Ascending aorta (tissue), 2 donors: ENCODE results near the gene CFTR. TPM values are rescaled to one million over a fixed set of nuclear protein-coding genes. Genes with fewer than 3 reads are reported as not detected.

ENCODE experiments used
- DNase-seq, 2 donors: peaks; one replicate each; pipeline ENCODE4 v3.0.0-alpha.2; 2019; ENCODE audit warnings: low spot score in 2 of 2
- H3K27ac ChIP-seq, 2 donors: fragments of 200-600 bp; sonication (generic); one replicate each; pipeline ENCODE4 v1.5.1; 2016 to 2017; ENCODE audit warnings: mild to moderate bottlenecking in 1 of 2
- H3K27me3 ChIP-seq: fragments of 200-600 bp; sonication (generic); one replicate; pipeline ENCODE4 v1.5.1; 2017
- H3K36me3 ChIP-seq, 2 donors: fragments of 200-600 bp; sonication (generic); one replicate each; pipeline ENCODE4 v1.5.1; 2016
- H3K4me1 ChIP-seq, 2 donors: fragments of 200-600 bp; sonication (generic); one replicate each; pipeline ENCODE4 v1.5.1; 2016 to 2017; ENCODE audit warnings: mild to moderate bottlenecking in 1 of 2
- H3K4me3 ChIP-seq, 2 donors: fragments of 200-600 bp; sonication (generic); one replicate each; pipeline ENCODE4 v1.5.1; 2016 to 2017; ENCODE audit warnings: mild to moderate bottlenecking in 1 of 2
- H3K9me3 ChIP-seq, 2 donors: fragments of 200-600 bp; sonication (generic); one replicate each; pipeline ENCODE4 v1.5.1; 2016
- intact Hi-C: fragments of 100-400 bp; cut with DNase I; formaldehyde crosslinking; loops from one replicate; pipeline ENCODE4 v1.15.1; 2023
- total RNA-seq: library from RNA; depleted of rRNA; stranded (reverse); fragments of >200 nt; gene quantifications from one replicate; pipeline ENCODE4 v1.1.0, GENCODE V29; 2016
- TF ChIP-seq, protein P1 (sequence below), 3 experiments: fragments of 200-600 bp in 2 of 3; fragments of 450-650 bp in 1 of 3; sonication (generic) in 2 of 3; IDR thresholded peaks; one replicate each; pipeline ENCODE4 v1.5.1; 2016 to 2019; ENCODE audit warnings: antibody characterized with exemption in 3 of 3, mild to moderate bottlenecking in 1 of 3, moderate library complexity in 1 of 3

Gene CFTR
- total RNA-seq, 1 donor from 2014 or later, result 0.21 TPM

DNA sequence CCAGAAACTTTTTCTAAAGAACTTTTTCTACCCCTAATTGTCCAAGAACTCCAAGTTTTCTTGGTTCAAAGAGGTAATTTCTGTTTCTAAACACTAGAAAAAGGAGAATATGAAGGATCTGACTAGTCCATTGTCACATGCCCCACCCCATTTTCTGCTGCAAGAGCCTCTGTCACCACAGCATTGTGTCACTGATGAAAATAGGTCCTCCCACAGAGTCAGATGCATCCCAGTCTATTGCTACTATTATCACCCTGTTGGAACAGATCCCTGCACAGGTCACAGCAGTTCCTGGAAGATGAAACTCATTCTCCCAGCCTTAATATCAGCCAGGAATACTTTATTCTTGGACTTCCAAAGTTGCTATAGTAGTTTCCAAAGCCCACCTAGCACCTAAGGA is 7.5 kb upstream of the CFTR start:
- intact Hi-C loops, result no loop called here
- no peaks in the 10 kb centered on the region for H3K27me3 ChIP-seq
- no peak overlapping the region for H3K27ac ChIP-seq
- H3K9me3 ChIP-seq, result no peaks in the 10 kb centered on the region
- H3K4me3 ChIP-seq, result no peak overlapping the region
- DNase-seq, result no peak
- no peaks in the 10 kb centered on the region for H3K4me1 ChIP-seq
- H3K36me3 ChIP-seq, result no peaks in the 10 kb centered on the region
- TF ChIP-seq, protein P1, sequence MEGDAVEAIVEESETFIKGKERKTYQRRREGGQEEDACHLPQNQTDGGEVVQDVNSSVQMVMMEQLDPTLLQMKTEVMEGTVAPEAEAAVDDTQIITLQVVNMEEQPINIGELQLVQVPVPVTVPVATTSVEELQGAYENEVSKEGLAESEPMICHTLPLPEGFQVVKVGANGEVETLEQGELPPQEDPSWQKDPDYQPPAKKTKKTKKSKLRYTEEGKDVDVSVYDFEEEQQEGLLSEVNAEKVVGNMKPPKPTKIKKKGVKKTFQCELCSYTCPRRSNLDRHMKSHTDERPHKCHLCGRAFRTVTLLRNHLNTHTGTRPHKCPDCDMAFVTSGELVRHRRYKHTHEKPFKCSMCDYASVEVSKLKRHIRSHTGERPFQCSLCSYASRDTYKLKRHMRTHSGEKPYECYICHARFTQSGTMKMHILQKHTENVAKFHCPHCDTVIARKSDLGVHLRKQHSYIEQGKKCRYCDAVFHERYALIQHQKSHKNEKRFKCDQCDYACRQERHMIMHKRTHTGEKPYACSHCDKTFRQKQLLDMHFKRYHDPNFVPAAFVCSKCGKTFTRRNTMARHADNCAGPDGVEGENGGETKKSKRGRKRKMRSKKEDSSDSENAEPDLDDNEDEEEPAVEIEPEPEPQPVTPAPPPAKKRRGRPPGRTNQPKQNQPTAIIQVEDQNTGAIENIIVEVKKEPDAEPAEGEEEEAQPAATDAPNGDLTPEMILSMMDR (IDR thresholded peaks at IDR 0.05), result no peak

DNA sequence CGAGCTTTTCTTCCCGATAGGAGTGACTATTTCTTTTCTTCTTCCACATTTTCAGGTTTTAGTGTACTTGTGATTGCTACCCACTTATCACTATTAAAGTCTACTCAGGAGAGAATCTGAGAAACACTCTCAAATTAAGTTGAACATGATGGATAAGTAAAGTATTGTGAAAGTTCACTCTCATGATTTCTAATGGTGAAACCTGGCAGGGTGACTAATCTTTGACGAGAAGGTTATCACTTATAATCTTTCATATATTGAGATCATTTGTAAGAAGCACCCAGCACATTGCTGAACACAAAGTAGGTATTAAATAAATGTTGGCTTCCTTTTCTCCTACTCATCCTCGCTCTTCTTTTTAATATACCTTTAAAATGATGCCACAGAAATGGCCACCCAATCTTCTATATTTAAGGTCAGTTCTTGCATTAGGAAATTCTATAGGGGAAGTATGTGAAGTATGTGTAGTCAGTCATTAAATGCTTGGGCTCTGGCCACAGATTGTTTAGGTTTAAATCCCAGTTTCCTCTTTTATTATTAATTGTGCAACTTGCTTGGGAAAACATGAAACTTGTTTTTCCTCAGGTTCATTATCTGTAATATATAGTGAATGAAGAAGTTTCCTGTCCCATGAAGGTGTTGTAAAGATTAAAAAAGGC is 3.1 kb upstream of the CFTR start:
- H3K27ac ChIP-seq, result no peak overlapping the region
- intact Hi-C loops, result no loop called here

DNA sequence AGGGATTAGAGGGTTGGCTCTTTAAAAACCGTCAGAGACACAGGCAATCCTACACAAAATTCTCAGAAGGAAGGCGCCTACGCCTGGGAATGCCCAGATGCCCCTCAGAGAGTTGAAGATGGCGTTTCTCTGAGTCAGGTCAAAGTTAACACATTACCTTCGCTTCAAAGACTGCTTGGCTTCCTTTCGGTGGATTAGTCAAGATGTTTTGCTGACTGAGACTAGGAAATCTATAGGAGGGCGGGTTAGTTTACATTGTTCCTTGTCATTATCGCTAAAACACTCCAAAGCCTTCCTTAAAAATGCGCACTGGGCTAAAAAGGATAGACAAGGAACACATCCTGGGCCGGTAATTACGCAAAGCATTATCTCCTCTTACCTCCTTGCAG is 995 bp upstream of the CFTR start:
- intact Hi-C loops, result no loop called here
- Histone ChIP-seq H3K27me3 (no peaks in the 10 kb centered on the region), H3K36me3 (no peaks in the 10 kb centered on the region), H3K4me3 (peak overlapping the region; percentile 52 to 54), H3K9me3 (no peaks in the 10 kb centered on the region), H3K4me1 (no peaks in the 10 kb centered on the region), H3K27ac (no peak overlapping the region)
- no peak for DNase-seq
- TF ChIP-seq, protein P1 (IDR thresholded peaks at IDR 0.05), result no peak

More for the DNA sequence above, 3.1 kb upstream of the CFTR start:
- Histone ChIP-seq H3K36me3 (no peaks in the 10 kb centered on the region), H3K9me3 (no peaks in the 10 kb centered on the region), H3K4me3 (no peak overlapping the region), H3K27me3 (no peaks in the 10 kb centered on the region), H3K4me1 (no peaks in the 10 kb centered on the region)
- TF ChIP-seq, protein P1 (IDR thresholded peaks at IDR 0.05), result no peak
- DNase-seq, result no peak

DNA sequence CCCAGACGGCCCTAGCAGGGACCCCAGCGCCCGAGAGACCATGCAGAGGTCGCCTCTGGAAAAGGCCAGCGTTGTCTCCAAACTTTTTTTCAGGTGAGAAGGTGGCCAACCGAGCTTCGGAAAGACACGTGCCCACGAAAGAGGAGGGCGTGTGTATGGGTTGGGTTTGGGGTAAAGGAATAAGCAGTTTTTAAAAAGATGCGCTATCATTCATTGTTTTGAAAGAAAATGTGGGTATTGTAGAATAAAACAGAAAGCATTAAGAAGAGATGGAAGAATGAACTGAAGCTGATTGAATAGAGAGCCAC is 184 bp downstream of the CFTR start:
- Histone ChIP-seq H3K36me3 (no peaks in the 10 kb centered on the region), H3K9me3 (no peaks in the 10 kb centered on the region), H3K27me3 (no peaks in the 10 kb centered on the region), H3K4me1 (no peaks in the 10 kb centered on the region), H3K4me3 (peak overlapping the region; percentile 52 to 54), H3K27ac (no peak overlapping the region)
- no peak for DNase-seq
- TF ChIP-seq, protein P1 (IDR thresholded peaks at IDR 0.05), result no peak
- intact Hi-C loops, result no loop called here

DNA sequence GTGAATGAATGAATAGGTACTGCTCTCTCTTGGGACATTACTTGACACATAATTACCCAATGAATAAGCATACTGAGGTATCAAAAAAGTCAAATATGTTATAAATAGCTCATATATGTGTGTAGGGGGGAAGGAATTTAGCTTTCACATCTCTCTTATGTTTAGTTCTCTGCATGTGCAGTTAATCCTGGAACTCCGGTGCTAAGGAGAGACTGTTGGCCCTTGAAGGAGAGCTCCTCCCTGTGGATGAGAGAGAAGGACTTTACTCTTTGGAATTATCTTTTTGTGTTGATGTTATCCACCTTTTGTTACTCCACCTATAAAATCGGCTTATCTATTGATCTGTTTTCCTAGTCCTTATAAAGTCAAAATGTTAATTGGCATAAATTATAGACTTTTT is 1.2 kb downstream of the CFTR start:
- Histone ChIP-seq H3K4me1 (no peaks in the 10 kb centered on the region), H3K36me3 (no peaks in the 10 kb centered on the region), H3K27me3 (no peaks in the 10 kb centered on the region), H3K9me3 (no peaks in the 10 kb centered on the region), H3K27ac (no peak overlapping the region), H3K4me3 (no peak overlapping the region)
- no peak for DNase-seq
- intact Hi-C loops, result no loop called here
- TF ChIP-seq, protein P1 (IDR thresholded peaks at IDR 0.05), result no peak

DNA sequence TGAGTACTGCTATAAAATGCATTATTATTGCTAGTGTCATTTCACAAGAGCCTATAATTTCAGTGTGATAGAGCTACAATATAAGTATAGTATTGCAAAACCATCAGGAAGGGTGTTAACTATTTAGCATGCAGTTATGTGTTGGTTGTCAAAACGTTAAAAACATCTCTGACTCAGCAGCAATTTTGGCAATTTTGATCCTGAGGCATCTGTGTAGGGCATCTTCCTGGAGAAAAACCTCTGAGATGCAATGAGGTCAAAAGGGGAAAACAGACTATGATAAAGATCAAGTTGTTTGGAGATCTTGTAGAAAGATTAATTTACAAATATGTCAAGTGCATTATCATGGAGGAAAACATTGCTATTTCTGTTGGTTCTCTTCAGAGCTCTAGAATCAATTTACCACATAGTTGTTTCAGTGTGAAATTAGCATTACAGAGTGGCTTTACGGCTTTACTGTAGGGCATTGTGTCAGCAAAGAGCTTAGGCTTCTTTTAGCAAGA is 5.3 kb downstream of the CFTR start:
- intact Hi-C loops, result no loop called here
- H3K9me3 ChIP-seq, result no peaks in the 10 kb centered on the region

More for the DNA sequence above, 5.3 kb downstream of the CFTR start:
- Histone ChIP-seq H3K27me3 (no peaks in the 10 kb centered on the region), H3K36me3 (no peaks in the 10 kb centered on the region), H3K4me1 (no peaks in the 10 kb centered on the region), H3K4me3 (no peak overlapping the region), H3K27ac (no peak overlapping the region)
- TF ChIP-seq, protein P1 (IDR thresholded peaks at IDR 0.05), result no peak
- DNase-seq, result no peak
